SK-N-SH (cell line): Measurements from ENCODE around the gene DOK3. TPM values are rescaled to one million over a fixed set of nuclear protein-coding genes. Genes with fewer than 3 reads are reported as not detected.

Experiments
- CTCF ChIA-PET: fragments of 300-600, 350-600 bp; formaldehyde crosslinking; extraction: SDS; loops from one replicate; lab custom pipeline; 2021; lab: Yijun Ruan, JAX
- POLR2A ChIA-PET: fragments of 350-600 bp; sonication (Branson Sonifier 250); formaldehyde crosslinking; extraction: SDS; loops from one replicate; lab custom pipeline; 2020; ENCODE audit warnings: antibody characterized with exemption, inconsistent platforms; lab: Yijun Ruan, JAX
- DNase-seq: peaks from one replicate; pipeline ENCODE4 v3.0.0; 2012
- H2AFZ ChIP-seq: fragments of 200-600 bp; sonication (generic); 2 replicates; pipeline ENCODE4 v1.8.1; 2016; ENCODE audit warnings: antibody characterized with exemption, mild to moderate bottlenecking, low read depth
- H3F3A ChIP-seq: fragments of 200-600 bp; sonication (generic); replicated peaks from 2 replicates; pipeline ENCODE3; 2016; ENCODE audit warnings: antibody characterized with exemption, mild to moderate bottlenecking; ENCODE audit not compliant: insufficient read depth
- H3K27ac ChIP-seq, 2 experiments: fragments of 200-500 bp in 1 of 2; fragments of 200-600 bp in 1 of 2; sonication (Bioruptor generic) in 1 of 2; sonication (generic), shearing (Covaris generic) in 1 of 2; 2 replicates each; pipeline versions ENCODE4 v1.5.1 to v1.6.1; 2014 to 2016; ENCODE audit warnings: low read depth in 2 of 2, inconsistent platforms in 1 of 2, low read length in 1 of 2, mild to moderate bottlenecking in 1 of 2, mixed read lengths in 1 of 2
- H3K27me3 ChIP-seq: fragments of 200-600 bp; sonication (generic), shearing (Covaris generic); 2 replicates; pipeline ENCODE4 v1.6.1; 2016; ENCODE audit warnings: mixed run types; ENCODE audit not compliant: insufficient read depth
- H3K36me3 ChIP-seq, 2 experiments: fragments of 200-500 bp in 1 of 2; fragments of 200-600 bp in 1 of 2; sonication (Bioruptor generic) in 1 of 2; sonication (generic) in 1 of 2; replicated peaks in 1 of 2; 2 replicates each; pipeline versions ENCODE3 to v1.5.1; 2014 to 2016; ENCODE audit warnings: low read length in 1 of 2, mild to moderate bottlenecking in 1 of 2; ENCODE audit not compliant: insufficient read depth in 2 of 2, control insufficient read depth in 1 of 2
- H3K4me1 ChIP-seq, 2 experiments: fragments of 200-500 bp in 1 of 2; fragments of 200-600 bp in 1 of 2; sonication (Bioruptor generic) in 1 of 2; sonication (generic), shearing (Covaris generic) in 1 of 2; 2 replicates each; pipeline versions ENCODE4 v1.5.1 to v1.6.1; 2014 to 2016; ENCODE audit warnings: low read depth in 1 of 2, low read length in 1 of 2, mixed run types in 1 of 2; ENCODE audit not compliant: insufficient read depth in 2 of 2, control insufficient read depth in 1 of 2
- H3K4me2 ChIP-seq: fragments of 200-600 bp; sonication (generic), shearing (Covaris generic); 2 replicates; pipeline ENCODE4 v1.6.1; 2017; ENCODE audit warnings: mixed run types
- H3K4me3 ChIP-seq, 2 experiments: fragments of 200-500 bp in 1 of 2; fragments of 200-600 bp in 1 of 2; sonication (Bioruptor generic) in 1 of 2; sonication (generic), shearing (Covaris generic) in 1 of 2; 2 replicates each; pipeline versions ENCODE4 v1.5.1 to v1.8.1; 2014 to 2016; ENCODE audit warnings: low read depth in 2 of 2, inconsistent platforms in 1 of 2, low read length in 1 of 2, mild to moderate bottlenecking in 1 of 2, mixed read lengths in 1 of 2, moderate library complexity in 1 of 2
- H3K79me2 ChIP-seq: fragments of 200-600 bp; sonication (generic); 2 replicates; pipeline ENCODE4 v1.8.1; 2017; ENCODE audit warnings: mild to moderate bottlenecking; ENCODE audit not compliant: insufficient read depth
- H3K9ac ChIP-seq: fragments of 200-600 bp; sonication (generic); 2 replicates; pipeline ENCODE4 v1.6.1; 2017; ENCODE audit warnings: mixed run types
- H3K9me2 ChIP-seq: fragments of 200-600 bp; sonication (generic); 2 replicates; pipeline ENCODE4 v1.6.1; 2017; ENCODE audit warnings: mixed run types
- H3K9me3 ChIP-seq: fragments of 200-600 bp; sonication (generic); 2 replicates; pipeline ENCODE4 v1.6.1; 2017; ENCODE audit warnings: mixed run types, mild to moderate bottlenecking, moderate library complexity
- H4K20me1 ChIP-seq: fragments of 200-600 bp; sonication (generic); 2 replicates; pipeline ENCODE4 v1.6.1; 2017; ENCODE audit warnings: mild to moderate bottlenecking, mixed run types; ENCODE audit not compliant: insufficient read depth
- CTCF ChIP-seq: fragments of 200-600 bp; sonication (generic); IDR thresholded peaks from 2 replicates; pipeline ENCODE4 v1.6.1; 2017; ENCODE audit warnings: antibody characterized with exemption, mild to moderate bottlenecking, moderate library complexity
- ELF1 ChIP-seq: IDR thresholded peaks from 2 replicates; pipeline ENCODE4 v1.4.0; 2012
- EP300 ChIP-seq, 2 experiments: IDR thresholded peaks; 2 replicates each; pipeline versions ENCODE4 v1.4.0 to v1.6.1; 2012; ENCODE audit warnings: borderline replicate concordance in 1 of 2, low read depth in 1 of 2, low read length in 1 of 2
- GABPA ChIP-seq: IDR thresholded peaks from 2 replicates; pipeline ENCODE4 v1.4.0; 2012; ENCODE audit warnings: low read depth, mild to moderate bottlenecking
- GATA2 ChIP-seq: sonication (generic); formaldehyde crosslinking; IDR thresholded peaks from 2 replicates; pipeline ENCODE4 v1.5.0; 2020; ENCODE audit warnings: mild to moderate bottlenecking, missing genetic modification reagents
- IRF3 ChIP-seq: fragments of 150-350 bp; IDR thresholded peaks from 2 replicates; pipeline ENCODE4 v1.6.1; 2016; ENCODE audit warnings: mild to moderate bottlenecking, low read depth, low read length
- JUND ChIP-seq: IDR thresholded peaks from 2 replicates; pipeline ENCODE4 v1.4.0; 2012
- MEF2A ChIP-seq: IDR thresholded peaks from 2 replicates; pipeline ENCODE4 v1.4.0; 2012; ENCODE audit warnings: low read depth, borderline replicate concordance
- POLR2AphosphoS5 ChIP-seq: IDR thresholded peaks from 2 replicates; pipeline ENCODE4 v1.6.1; 2012; ENCODE audit warnings: low read depth, low read length
- TAF1 ChIP-seq: IDR thresholded peaks from 2 replicates; pipeline ENCODE4 v1.6.1; 2012; ENCODE audit warnings: low read depth, mild to moderate bottlenecking, low read length, moderate library complexity, borderline replicate concordance
- TCF12 ChIP-seq: IDR thresholded peaks from 2 replicates; pipeline ENCODE4 v1.4.0; 2012
- YY1 ChIP-seq: IDR thresholded peaks from 2 replicates; pipeline ENCODE4 v1.4.0; 2012; ENCODE audit warnings: low read depth, mild to moderate bottlenecking
- WGBS: methylation state at CpG from one replicate; pipeline ENCODE4 v1.1.6; 2017; ENCODE audit warnings: low lambda C conversion rate; 5-methylcytosine and 5-hydroxymethylcytosine counted together
- polyA plus RNA-seq, 3 experiments: library from polyadenylated mRNA; depleted of rRNA; stranded (reverse); fragments of >200 nt; gene quantifications; 2 replicates each; pipeline ENCODE4 v1.2.3, GENCODE V29; 2012

The DOK3 gene
- polyA plus RNA-seq, 1 of the 3 experiments (the other 2 are of a cell fraction) = 2.2 TPM

- WGBS = 78% methylated on average over 11 of the region's 11 CpGs
- CTCF ChIA-PET = interaction anchor here (1.0 to 10.2 kb wide), 6 partner anchors 15 to 150 kb away, joined by 3 to 375 read pairs (median 26); partner anchors contain the start of genes DBN1, F12 and PFN3
- no peak for TF ChIP-seq EP300 (IDR thresholded peaks at IDR 0.05; ENCODE audit: borderline replicate concordance in 1 of 2, low read depth in 1 of 2, low read length in 1 of 2)
- 0 out of 2 replicates have a peak, but pooled peaks have one; percentile 2 for TF ChIP-seq POLR2AphosphoS5
- H3K9me2 ChIP-seq = no peaks in the 10 kb centered on the region
- peaks cover 5% of the 10 kb centered on the region; the same call in 1 of the 2 replicates for H3K79me2 ChIP-seq
- H3K27me3 ChIP-seq = no peaks in the 10 kb centered on the region
- H2AFZ ChIP-seq = no peak overlapping the region
- peak overlapping the region; percentile 56 to 84; a peak in 3 of 4 replicates for H3K27ac ChIP-seq
- POLR2A ChIA-PET = interaction anchor here (0.7 to 4.6 kb wide), 3 partner anchors 10 to 16 kb away, joined by 4 to 43 read pairs (median 11); no protein-coding TSS in a partner anchor
- peaks cover 28 to 58% of the 10 kb centered on the region in 2 experiments for H3K36me3 ChIP-seq
- no peak overlapping the region for H3K9ac ChIP-seq
- no peak overlapping the region for H3K4me3 ChIP-seq
- H3K4me1 ChIP-seq = peaks cover 5 to 53% of the 10 kb centered on the region in 2 experiments
- no peak overlapping the region for H3K4me2 ChIP-seq
- H3F3A ChIP-seq = peaks cover 46% of the 10 kb centered on the region
- peaks cover 58% of the 10 kb centered on the region for H4K20me1 ChIP-seq
- DNase-seq = no peak
- no peaks in the 10 kb centered on the region for H3K9me3 ChIP-seq
These were observed 50.3 kb downstream of the DOK3 start for GRCh38 chr5:177459357-177459756.

GRCh38 chr5:177458912-177459350 is 50.7 kb downstream of the DOK3 start:
- no peak overlapping the region; a peak in 1 of 4 replicates for H3K4me3 ChIP-seq
- H3K79me2 ChIP-seq = peaks cover 5% of the 10 kb centered on the region; the same call in 1 of the 2 replicates
- no peaks in the 10 kb centered on the region for H3K9me3 ChIP-seq
- DNase-seq = peak; percentile 79
- peaks cover 24 to 58% of the 10 kb centered on the region in 2 experiments for H3K36me3 ChIP-seq
- peaks cover 45% of the 10 kb centered on the region for H3F3A ChIP-seq
- H4K20me1 ChIP-seq = peaks cover 61% of the 10 kb centered on the region
- no peak overlapping the region for H2AFZ ChIP-seq
- ChIA-PET CTCF (interaction anchor here (1.0 to 15.5 kb wide), 7 partner anchors 15 to 149 kb away, joined by 3 to 375 read pairs (median 42); partner anchors contain the start of genes DBN1, F12 and PFN3), POLR2A (interaction anchor here (1.3 to 4.6 kb wide), 3 partner anchors 10 to 18 kb away, joined by 4 to 43 read pairs (median 11); no protein-coding TSS in a partner anchor)
- H3K4me2 ChIP-seq = no peak overlapping the region
- no peaks in the 10 kb centered on the region for H3K27me3 ChIP-seq
- TF ChIP-seq CTCF (no peak), MEF2A (no peak), TCF12 (no peak), IRF3 (no peak), ELF1 (no peak), TAF1 (no peak), GATA2 (CRISPR knock-in tag) (no peak), JUND (no peak), YY1 (no peak), GABPA (no peak)
- 84% methylated on average over 10 of the region's 14 CpGs for WGBS
- peaks cover 9 to 57% of the 10 kb centered on the region in 2 experiments for H3K4me1 ChIP-seq
- no peaks in the 10 kb centered on the region for H3K9me2 ChIP-seq
- no peak overlapping the region for H3K9ac ChIP-seq
- H3K27ac ChIP-seq = peak overlapping the region; percentile 69 to 84
